ENCODE data around the gene UGT2B17. TPM values are rescaled to one million over a fixed set of nuclear protein-coding genes. Genes with fewer than 3 reads are reported as not detected.
"Not testable (repeated sequence)": the region's sequence is repeated elsewhere in the genome, so short reads cannot be mapped to it uniquely, and the experiment has no call there.

The UGT2B17 gene
- total and polyA plus RNA-seq, 2 of the 13 experiments (the other 11 are each of a cell fraction or from before 2014, with no cell fraction given): not detected

DNA sequence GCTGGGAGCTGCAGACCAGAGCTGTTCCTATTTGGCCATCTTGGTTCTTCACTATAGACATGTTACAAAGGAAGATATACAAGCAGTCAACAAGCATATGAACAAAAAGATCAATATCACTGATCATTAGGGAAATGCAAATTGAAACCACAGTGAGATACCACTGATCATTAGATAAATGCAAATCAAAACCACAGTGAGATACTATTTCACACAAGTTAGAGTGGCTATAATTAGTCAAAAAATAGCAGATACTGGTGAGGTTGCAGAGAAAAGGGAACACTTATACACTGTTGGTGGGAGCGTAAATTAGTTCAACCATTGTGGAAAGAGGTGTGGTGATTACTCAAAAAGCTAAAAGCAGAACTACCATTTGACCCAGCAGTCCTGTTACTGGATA, 70.7 kb downstream of the UGT2B17 start:
- POLR2A ChIA-PET; H3K9me3 ChIP-seq (ENCODE audit: low read length); H4K20me1 ChIP-seq (ENCODE audit: insufficient read depth, low read length); ATAC-seq; H3K4me3 ChIP-seq (replicated peaks in 1 of 3; ENCODE audit: insufficient read depth in 1 of 3, low read depth in 2 of 3, low read length in 3 of 3); intact Hi-C loops (cut with micrococcal nuclease; ENCODE audit: unreplicated experiment); H3K79me2 ChIP-seq (ENCODE audit: insufficient read depth, low read length); H3K4me2 ChIP-seq (ENCODE audit: low read depth, low read length); BruUV-seq (replicated peaks); H3K9ac ChIP-seq (ENCODE audit: insufficient read depth, low read depth, low read length); H3K4me1 ChIP-seq (ENCODE audit: insufficient read depth, low read length); H3K27me3 ChIP-seq (ENCODE audit: control insufficient read depth in 1 of 2, insufficient read depth in 2 of 2, low read length in 2 of 2); H3K27ac ChIP-seq (ENCODE audit: extremely low read length, insufficient read depth, low read length); CTCF ChIA-PET (ENCODE audit: low intra/inter-chr PET ratio, low total read pairs); DNase-seq (ENCODE audit: low spot score); H3K36me3 ChIP-seq (replicated peaks in 1 of 2; ENCODE audit: control insufficient read depth in 1 of 2, insufficient read depth in 2 of 2, low read length in 2 of 2); H2AFZ ChIP-seq (ENCODE audit: low read length); FAIRE-seq: not testable (repeated sequence)
- in situ Hi-C loops (cut with HindIII; ENCODE audit: extremely low pct_ligation_motif_present, low pct_unique_long_range_greater_than_20kb): loop anchor here (10.0 kb wide), 1 partner anchor 129 kb away; no protein-coding TSS in a partner anchor
- 96% methylated on average over 1 of the region's 1 CpG for WGBS (ENCODE audit: low lambda C conversion rate)

DNA sequence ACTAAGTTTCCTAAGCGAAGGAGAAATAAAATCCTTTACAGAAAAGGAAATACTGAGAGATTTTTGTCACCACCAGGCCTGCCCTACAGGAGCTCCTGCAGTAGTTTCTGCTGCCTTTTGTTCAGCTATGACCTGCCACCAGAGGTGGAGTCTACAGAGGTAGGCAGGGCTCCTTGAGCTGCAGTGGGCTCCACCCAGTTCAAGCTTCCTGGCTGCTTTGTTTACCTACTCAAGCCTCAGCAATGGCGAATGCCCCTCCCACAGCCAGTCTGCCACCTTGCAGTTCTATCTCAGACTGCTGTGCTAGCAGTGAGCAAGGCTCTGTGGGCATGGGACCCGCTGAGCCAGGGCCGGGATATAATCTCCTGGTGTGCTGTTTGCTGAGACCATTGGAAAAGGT, 71.3 kb downstream of the UGT2B17 start:
- H3K4me1 ChIP-seq (ENCODE audit: insufficient read depth, low read length); H3K79me2 ChIP-seq (ENCODE audit: insufficient read depth, low read length); H2AFZ ChIP-seq (ENCODE audit: low read length); H3K27me3 ChIP-seq (ENCODE audit: control insufficient read depth in 1 of 2, insufficient read depth in 2 of 2, low read length in 2 of 2); H3K4me3 ChIP-seq (replicated peaks in 1 of 3; ENCODE audit: insufficient read depth in 1 of 3, low read depth in 2 of 3, low read length in 3 of 3); DNase-seq (ENCODE audit: low spot score); H3K4me2 ChIP-seq (ENCODE audit: low read depth, low read length); POLR2A ChIA-PET; H3K9ac ChIP-seq (ENCODE audit: insufficient read depth, low read depth, low read length); CTCF ChIA-PET (ENCODE audit: low intra/inter-chr PET ratio, low total read pairs); H3K9me3 ChIP-seq (ENCODE audit: low read length); BruUV-seq (replicated peaks); H4K20me1 ChIP-seq (ENCODE audit: insufficient read depth, low read length); ATAC-seq; FAIRE-seq; H3K27ac ChIP-seq (ENCODE audit: extremely low read length, insufficient read depth, low read length); H3K36me3 ChIP-seq (replicated peaks in 1 of 2; ENCODE audit: control insufficient read depth in 1 of 2, insufficient read depth in 2 of 2, low read length in 2 of 2): not testable (repeated sequence)
- in situ Hi-C loops (cut with HindIII; ENCODE audit: extremely low pct_ligation_motif_present, low pct_unique_long_range_greater_than_20kb) (loop anchor here (10.0 kb wide), 1 partner anchor 130 kb away; no protein-coding TSS in a partner anchor), intact Hi-C loops (cut with micrococcal nuclease; ENCODE audit: unreplicated experiment) (loop anchor here (5.0 kb wide), 1 partner anchor 122 kb away; no protein-coding TSS in a partner anchor)
- 85% methylated on average over 2 of the region's 4 CpGs for WGBS (ENCODE audit: low lambda C conversion rate)

DNA sequence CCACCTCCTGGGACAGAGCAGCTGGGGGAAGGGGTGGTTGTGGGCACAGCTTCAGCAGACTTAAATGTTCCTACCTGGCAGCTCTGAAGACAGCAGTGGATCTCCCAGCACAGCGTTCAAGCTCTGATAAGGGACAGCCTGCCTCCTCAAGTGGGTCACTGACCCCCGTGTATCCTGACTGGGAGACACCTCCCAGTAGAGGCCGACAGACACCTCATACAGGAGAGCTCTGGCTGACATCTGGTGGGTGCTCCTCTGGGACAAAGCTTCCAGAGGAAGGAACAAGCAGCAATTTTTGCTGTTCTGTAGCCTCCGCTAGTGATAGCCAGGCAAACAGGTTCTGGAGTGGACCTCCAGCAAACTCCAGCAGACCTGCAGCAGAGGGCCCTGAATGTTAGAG, 72.7 kb downstream of the UGT2B17 start:
- H3K9ac ChIP-seq (ENCODE audit: insufficient read depth, low read depth, low read length); H3K4me2 ChIP-seq (ENCODE audit: low read depth, low read length); POLR2A ChIA-PET; DNase-seq (ENCODE audit: low spot score); H3K4me3 ChIP-seq (replicated peaks in 1 of 3; ENCODE audit: insufficient read depth in 1 of 3, low read depth in 2 of 3, low read length in 3 of 3); H3K27ac ChIP-seq (ENCODE audit: extremely low read length, insufficient read depth, low read length); H3K27me3 ChIP-seq (ENCODE audit: control insufficient read depth in 1 of 2, insufficient read depth in 2 of 2, low read length in 2 of 2); H4K20me1 ChIP-seq (ENCODE audit: insufficient read depth, low read length); BruUV-seq (replicated peaks); CTCF ChIA-PET (ENCODE audit: low intra/inter-chr PET ratio, low total read pairs); H3K36me3 ChIP-seq (replicated peaks in 1 of 2; ENCODE audit: control insufficient read depth in 1 of 2, insufficient read depth in 2 of 2, low read length in 2 of 2); FAIRE-seq; H3K9me3 ChIP-seq (ENCODE audit: low read length); H3K79me2 ChIP-seq (ENCODE audit: insufficient read depth, low read length); H2AFZ ChIP-seq (ENCODE audit: low read length); ATAC-seq; TF ChIP-seq SOX6 (IDR thresholded peaks at IDR 0.05): not testable (repeated sequence)
- TF ChIP-seq POGZ (CRISPR knock-in tag; IDR thresholded peaks at IDR 0.05) (0 out of 2 replicates have a peak, but pooled peaks have one; percentile 45), SOX6 (CRISPR knock-in tag; IDR thresholded peaks at IDR 0.05) (0 out of 2 replicates have a peak, but pooled peaks have one; percentile 25), STAG1 (CRISPR knock-in tag; IDR thresholded peaks at IDR 0.05) (peak; percentile 58), ZMYM4 (CRISPR knock-in tag; IDR thresholded peaks at IDR 0.05) (peak; percentile 78)
- TF ChIP-seq, protein P1, sequence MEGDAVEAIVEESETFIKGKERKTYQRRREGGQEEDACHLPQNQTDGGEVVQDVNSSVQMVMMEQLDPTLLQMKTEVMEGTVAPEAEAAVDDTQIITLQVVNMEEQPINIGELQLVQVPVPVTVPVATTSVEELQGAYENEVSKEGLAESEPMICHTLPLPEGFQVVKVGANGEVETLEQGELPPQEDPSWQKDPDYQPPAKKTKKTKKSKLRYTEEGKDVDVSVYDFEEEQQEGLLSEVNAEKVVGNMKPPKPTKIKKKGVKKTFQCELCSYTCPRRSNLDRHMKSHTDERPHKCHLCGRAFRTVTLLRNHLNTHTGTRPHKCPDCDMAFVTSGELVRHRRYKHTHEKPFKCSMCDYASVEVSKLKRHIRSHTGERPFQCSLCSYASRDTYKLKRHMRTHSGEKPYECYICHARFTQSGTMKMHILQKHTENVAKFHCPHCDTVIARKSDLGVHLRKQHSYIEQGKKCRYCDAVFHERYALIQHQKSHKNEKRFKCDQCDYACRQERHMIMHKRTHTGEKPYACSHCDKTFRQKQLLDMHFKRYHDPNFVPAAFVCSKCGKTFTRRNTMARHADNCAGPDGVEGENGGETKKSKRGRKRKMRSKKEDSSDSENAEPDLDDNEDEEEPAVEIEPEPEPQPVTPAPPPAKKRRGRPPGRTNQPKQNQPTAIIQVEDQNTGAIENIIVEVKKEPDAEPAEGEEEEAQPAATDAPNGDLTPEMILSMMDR (CRISPR knock-in tag; IDR thresholded peaks at IDR 0.05): peak; percentile 54
- H3K4me1 ChIP-seq (ENCODE audit: insufficient read depth, low read length): peaks cover 22% of the 10 kb centered on the region
- 96% methylated on average over 4 of the region's 4 CpGs for WGBS (ENCODE audit: low lambda C conversion rate)
- intact Hi-C loops (cut with micrococcal nuclease; ENCODE audit: unreplicated experiment): loop anchor here (5.0 kb wide), 1 partner anchor 124 kb away; no protein-coding TSS in a partner anchor
- in situ Hi-C loops (cut with HindIII; ENCODE audit: extremely low pct_ligation_motif_present, low pct_unique_long_range_greater_than_20kb): loop anchor here (10.0 kb wide), 1 partner anchor 131 kb away; no protein-coding TSS in a partner anchor

Measured in HepG2 (cell line).